HG02973 (cell line): ENCODE data around the gene CCL4L2.
A peak's percentile ranks its signal among the peaks of the same experiment; 100 is the strongest.
"Not testable (repeated sequence)": the region's sequence is repeated elsewhere in the genome, so short reads cannot be mapped to it uniquely, and the experiment has no call there.

Experiments
- ATAC-seq: cut with Tn5 transposase; IDR thresholded peaks from one replicate; pipeline ENCODE4 v1.9.1; 2021; ENCODE audit warnings: moderate library complexity; ENCODE audit not compliant: unreplicated experiment

Gene CCL4L2

GRCh38 chr17:36194832-36195433 lies 15.9 kb upstream of the CCL4L2 start:
- not testable (repeated sequence) for ATAC-seq

- no peak for ATAC-seq
Observed at GRCh38 chr17:36195434-36196130, 15.3 kb upstream of the CCL4L2 start.

GRCh38 chr17:36196131-36196486 lies 14.8 kb upstream of the CCL4L2 start:
- ATAC-seq = no peak

GRCh38 chr17:36197387-36197703 lies 13.5 kb upstream of the CCL4L2 start:
- ATAC-seq = peak; percentile 14

GRCh38 chr17:36198831-36199465 lies 11.9 kb upstream of the CCL4L2 start:
- ATAC-seq = no peak

GRCh38 chr17:36201102-36201501 lies 9.8 kb upstream of the CCL4L2 start:
- ATAC-seq = not testable (repeated sequence)

GRCh38 chr17:36201506-36201905 lies 9.4 kb upstream of the CCL4L2 start:
- ATAC-seq = not testable (repeated sequence)

- ATAC-seq = no peak
Observed at GRCh38 chr17:36203335-36203734, 7.5 kb upstream of the CCL4L2 start.

- ATAC-seq = no peak
Observed at GRCh38 chr17:36204724-36205500, 6.0 kb upstream of the CCL4L2 start.

- ATAC-seq = no peak
Observed at GRCh38 chr17:36205637-36206485, 5.0 kb upstream of the CCL4L2 start.

- ATAC-seq = not testable (repeated sequence)
Observed at GRCh38 chr17:36206486-36206821, 4.4 kb upstream of the CCL4L2 start.

- not testable (repeated sequence) for ATAC-seq
Observed at GRCh38 chr17:36207383-36207782, 3.5 kb upstream of the CCL4L2 start.

- no peak for ATAC-seq
Observed at GRCh38 chr17:36209575-36209974, 1.3 kb upstream of the CCL4L2 start.

GRCh38 chr17:36211484-36212271 lies 815 bp downstream of the CCL4L2 start:
- ATAC-seq = not testable (repeated sequence)

GRCh38 chr17:36212272-36212605 lies 1.4 kb downstream of the CCL4L2 start:
- ATAC-seq = no peak

- no peak for ATAC-seq
Observed at GRCh38 chr17:36212966-36213365, 2.1 kb downstream of the CCL4L2 start.

- ATAC-seq = no peak
Observed at GRCh38 chr17:36213695-36214094, 2.8 kb downstream of the CCL4L2 start.

- ATAC-seq = no peak
Observed at GRCh38 chr17:36214918-36215317, 4.1 kb downstream of the CCL4L2 start.

- ATAC-seq = not testable (repeated sequence)
Observed at GRCh38 chr17:36215406-36216308, 4.8 kb downstream of the CCL4L2 start.
